GM18498 (cell line): ENCODE data around the gene FAM117B.
"Not testable (repeated sequence)": the region's sequence is repeated elsewhere in the genome, so short reads cannot be mapped to it uniquely, and the experiment has no call there.

Experiments used
- ATAC-seq: cut with Tn5 transposase; IDR thresholded peaks from one replicate; pipeline ENCODE4 v1.9.1; 2021; ENCODE audit warnings: mild to moderate bottlenecking, moderate library complexity; ENCODE audit not compliant: unreplicated experiment

The FAM117B gene

GRCh38 chr2:202807431-202808138 is 172.8 kb downstream of the FAM117B start:
- not testable (repeated sequence) for ATAC-seq

GRCh38 chr2:202808754-202809153 is 174.0 kb downstream of the FAM117B start:
- no peak for ATAC-seq

GRCh38 chr2:202813387-202813786 is 178.6 kb downstream of the FAM117B start:
- no peak for ATAC-seq

- no peak for ATAC-seq
Measured at GRCh38 chr2:202814226-202814625, 179.5 kb downstream of the FAM117B start.

DNA sequence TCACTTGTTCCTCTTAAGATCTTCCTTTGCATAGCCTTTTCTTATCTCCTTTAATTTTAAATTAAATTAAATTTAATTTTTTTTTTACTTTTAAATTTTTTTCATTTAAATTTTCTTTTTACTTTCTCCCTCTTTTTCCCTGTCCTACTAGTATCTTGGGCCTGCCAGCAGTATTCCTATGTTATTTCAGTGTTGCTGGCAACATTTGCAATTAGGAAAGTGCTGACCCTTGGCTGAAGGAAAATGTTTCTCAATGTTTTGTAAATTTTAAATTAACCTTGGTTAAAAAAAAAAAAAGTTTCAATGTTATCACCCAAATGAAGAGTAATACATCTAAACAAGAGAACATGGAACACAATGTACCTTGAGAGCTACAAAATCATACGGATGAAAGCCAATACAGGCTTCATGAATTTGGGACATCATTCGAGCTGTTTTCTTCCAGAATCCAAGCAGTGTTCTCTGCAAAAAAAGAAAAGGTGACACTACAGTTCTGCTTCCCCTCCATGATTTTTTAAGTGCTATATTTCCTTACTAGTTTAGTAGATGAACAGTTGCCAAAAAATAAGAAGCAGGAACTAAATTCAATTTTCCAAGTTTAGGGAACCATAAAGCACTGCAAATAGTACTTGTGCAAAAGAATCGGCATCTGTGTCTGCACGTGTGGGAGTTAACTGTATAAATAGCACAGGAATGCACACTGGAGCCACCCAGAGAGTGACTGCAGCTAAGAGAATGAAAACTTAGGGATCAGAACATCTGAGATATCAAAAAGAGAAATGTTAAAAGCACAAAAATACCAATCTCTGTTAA is 181.0 kb downstream of the FAM117B start:
- ATAC-seq, result no peak

- no peak for ATAC-seq
Measured at GRCh38 chr2:202817771-202818170, 183.0 kb downstream of the FAM117B start.

- ATAC-seq, result no peak
Measured at GRCh38 chr2:202818321-202818720, 183.6 kb downstream of the FAM117B start.
